Endometrial microvascular endothelial cells (primary cell): Measurements from ENCODE around the gene PLEKHG2. TPM values are rescaled to one million over a fixed set of nuclear protein-coding genes. Genes with fewer than 3 reads are reported as not detected.
"Not testable (repeated sequence)": the region's sequence is repeated elsewhere in the genome, so short reads cannot be mapped to it uniquely, and the experiment has no call there.

Experiments used
- in situ Hi-C: cut with HindIII; loops from 2 replicates; pipeline ENCODE4 v1.10.0; 2017; ENCODE audit warnings: low sequenced_read_pairs, low pct_unique_long_range_greater_than_20kb; ENCODE audit errors: inconsistent ontology term
- total RNA-seq: library from RNA; depleted of rRNA; stranded (reverse); fragments of >200 nt; gene quantifications from one replicate; pipeline ENCODE4 v1.2.3, GENCODE V29; 2015; ENCODE audit errors: inconsistent ontology term

PLEKHG2 gene
- total RNA-seq, 1 donor from 2014 or later = 12.8 TPM

DNA sequence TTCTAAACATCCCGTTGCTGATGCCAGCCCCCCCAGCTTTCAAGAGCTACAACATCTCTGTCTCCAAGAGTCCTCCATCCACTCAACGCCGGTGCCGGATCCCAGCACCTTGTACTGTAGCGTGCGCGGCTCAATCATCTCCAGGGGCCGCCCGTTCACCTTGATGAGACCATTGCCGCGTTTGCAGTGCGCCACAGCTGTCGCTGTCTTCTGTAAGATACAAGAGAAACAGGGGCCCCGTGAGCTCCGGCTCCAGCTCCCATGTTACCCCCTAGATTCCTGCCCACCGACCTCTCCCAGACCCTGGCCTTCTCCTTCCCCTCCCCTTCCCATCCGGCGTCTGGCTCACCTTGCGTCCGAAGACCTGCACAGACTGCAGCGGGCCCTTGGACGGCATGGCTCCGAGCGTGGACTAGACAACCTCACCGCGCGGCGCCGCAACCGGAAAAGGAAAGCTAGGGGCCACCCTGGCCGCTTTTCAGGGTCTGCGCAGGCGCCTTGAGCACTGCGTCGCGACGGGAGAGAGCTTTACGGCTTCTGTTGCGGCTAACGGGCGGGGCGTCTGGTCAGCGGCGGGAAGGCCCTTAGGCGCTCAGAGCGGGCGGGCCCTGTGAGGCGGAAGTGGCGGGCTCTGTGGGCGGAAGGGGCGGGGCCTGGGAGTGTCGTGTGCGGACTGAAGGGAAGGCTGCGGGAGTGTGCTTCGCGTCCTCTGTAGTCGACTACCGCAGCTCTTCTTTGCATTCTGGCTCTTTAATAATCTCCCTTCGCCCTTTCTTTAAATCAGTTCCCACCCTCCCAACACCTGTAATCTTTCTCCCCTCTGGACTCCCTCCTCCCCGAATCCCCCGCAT is 23.3 kb downstream of the PLEKHG2 start, which contains the start of gene RPS16:
RPS16 (minus strand) TSS at position 451 of the 851 bp plus-strand sequence; CDS start at position 397, 54 bp downstream.
- in situ Hi-C loops = no loop called here

DNA sequence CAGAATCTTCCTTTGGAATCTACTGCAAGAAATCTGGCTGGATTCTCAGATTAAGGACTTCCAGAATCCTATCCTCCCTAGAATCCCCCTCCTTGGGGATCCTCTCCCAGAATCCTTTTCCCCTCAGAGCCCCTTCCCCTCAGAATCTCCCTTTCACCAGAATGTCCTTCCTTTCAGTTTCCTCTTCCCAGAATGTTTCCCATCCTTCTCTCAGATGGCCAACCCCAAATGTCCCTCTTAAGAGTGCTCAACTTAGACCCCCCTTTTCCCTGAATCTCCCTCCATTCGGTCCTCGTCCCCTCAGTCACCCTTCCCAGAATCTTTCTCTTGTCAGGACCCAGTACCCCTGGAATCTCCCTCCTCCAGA is 23.9 kb downstream of the PLEKHG2 start:
- in situ Hi-C loops = no loop called here

DNA sequence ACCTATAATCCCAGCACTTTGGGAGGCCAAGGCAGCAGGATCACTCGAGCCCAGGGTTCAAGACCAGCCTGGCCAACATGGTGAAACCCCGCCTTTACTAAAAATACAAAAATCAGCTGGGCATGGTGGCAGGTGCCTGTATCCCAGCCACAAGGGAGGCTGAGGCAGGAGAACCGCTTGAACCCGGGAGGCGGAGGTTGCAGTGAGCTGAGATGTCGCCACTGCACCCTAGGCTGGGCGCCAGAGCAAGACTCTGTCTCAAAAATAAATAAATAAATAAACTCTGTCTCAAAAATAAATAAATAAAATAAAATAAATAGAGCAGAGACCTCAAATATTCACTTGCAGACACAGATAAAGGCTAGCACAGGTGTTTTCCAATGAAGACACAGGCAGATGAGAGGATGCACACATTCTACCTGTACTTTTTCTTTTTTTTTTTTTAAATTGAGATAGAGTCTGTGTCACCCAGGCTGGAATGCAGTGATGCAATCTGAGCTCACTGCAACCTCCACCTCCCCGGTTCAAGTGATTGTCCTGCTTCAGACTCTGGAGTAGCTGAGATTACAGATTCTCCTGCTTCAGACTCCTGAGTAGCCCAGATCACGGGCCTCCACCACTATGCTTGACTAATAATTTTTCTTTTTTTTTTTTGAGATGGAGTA is 25.9 kb downstream of the PLEKHG2 start:
- in situ Hi-C loops = no loop called here

DNA sequence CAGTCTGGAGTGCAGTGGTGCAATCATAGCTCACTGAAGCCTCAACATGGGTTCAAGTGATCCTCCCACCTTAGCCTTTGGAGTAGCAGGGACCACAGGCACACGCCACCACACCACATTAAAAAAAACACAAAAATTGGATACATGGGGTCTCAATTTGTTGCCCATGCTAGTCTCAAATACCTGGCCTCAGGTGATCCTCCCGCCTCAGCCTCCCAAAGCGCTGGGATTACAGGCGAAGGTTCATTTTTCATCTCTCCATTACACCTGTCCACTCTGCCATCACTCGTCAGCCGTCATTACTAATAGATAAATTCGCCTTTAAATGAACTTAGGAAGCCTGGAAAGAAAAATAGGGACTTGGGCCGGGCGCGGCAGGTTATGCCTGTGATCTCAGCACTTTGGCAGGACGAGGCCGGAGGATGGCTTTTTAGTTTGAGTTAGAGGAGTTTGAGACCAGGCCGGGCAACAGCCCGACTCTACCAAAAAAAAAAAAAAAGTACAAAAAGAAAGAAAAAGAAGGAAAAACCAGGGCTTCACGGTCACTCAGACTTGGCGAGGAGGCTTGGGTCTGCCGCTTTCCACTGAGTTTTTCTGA is 32.2 kb downstream of the PLEKHG2 start:
- in situ Hi-C loops = no loop called here

DNA sequence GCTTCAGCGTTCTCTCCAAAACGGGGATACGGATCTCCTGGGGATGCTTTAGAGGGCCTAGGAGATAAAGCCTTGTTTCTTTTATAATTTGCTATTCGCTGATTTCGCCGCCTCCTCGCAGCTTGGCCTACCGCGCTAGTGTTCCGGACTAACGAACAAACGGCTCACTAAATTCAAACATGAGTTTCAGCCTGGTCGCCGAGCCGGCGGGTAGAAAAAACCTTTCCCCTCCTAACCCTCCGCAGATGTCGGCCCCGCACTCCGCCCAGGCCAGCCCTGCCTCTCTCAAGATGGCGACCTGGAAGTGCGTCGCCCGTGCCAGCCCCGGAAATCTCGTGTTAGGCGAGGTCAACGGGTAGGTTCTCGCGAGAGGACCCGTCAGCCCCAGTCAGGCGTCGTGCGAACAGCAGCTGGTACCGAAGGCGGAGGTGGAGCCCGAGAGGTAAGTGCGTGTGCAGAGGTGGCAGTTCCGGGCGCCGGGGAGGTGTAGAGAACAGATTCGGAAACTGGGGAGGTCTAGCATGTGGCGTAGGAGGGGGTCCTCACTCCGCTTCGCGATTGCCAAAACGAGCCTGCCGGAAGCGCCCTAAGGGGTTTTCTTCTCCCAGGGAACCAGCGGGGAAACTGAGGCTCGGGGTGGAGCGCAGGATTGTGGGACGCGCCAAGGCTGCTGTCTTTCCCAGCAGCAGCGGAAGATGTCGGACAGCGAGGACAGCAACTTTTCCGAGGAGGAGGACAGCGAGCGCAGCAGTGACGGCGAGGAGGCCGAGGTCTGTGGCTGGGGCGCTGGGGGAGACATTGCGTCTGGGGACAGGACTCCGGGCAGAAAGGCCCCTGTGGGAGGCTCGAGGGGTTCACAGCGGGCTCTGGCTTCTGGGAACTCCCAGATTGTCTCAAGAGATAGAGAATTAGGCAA is 33.0 kb downstream of the PLEKHG2 start, which contains the start of gene SUPT5H:
SUPT5H (plus strand) TSS at position 387 of the 916 bp plus-strand sequence; CDS start at position 696, 309 bp downstream.
- in situ Hi-C loops = no loop called here

DNA sequence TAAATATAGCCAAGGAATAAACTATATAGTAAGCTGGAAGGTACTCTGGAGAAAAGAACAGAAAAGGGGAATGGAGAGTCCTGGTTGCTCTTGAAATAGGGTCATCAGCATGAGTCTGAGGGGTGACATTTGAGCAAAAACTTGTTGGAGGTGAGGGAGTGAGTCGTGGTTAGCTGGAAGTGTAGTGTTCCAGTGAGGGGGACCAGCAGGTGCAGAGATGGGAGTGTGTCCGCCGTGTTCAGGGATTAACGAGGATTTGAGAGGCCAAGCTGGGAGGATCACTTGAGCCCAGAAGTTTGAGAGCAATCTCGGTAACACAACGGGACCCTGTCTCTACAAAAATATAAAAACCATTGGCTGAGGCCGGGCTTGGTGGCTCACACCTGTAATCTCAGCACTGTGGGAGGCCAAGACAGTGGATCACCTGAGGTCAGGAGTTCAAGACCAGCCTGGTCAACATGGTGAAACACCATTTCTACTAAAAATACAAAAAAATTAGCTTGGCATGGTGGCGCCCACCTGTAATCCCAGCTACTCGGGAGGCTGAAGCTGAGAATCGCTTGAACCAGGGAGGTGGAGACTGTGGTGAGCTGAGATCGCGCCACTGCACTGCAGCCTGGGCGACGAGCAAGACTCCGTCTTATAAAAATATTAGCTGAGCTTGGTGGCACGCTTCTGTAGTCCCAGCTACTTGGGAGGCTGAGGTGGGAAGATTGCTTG is 34.1 kb downstream of the PLEKHG2 start:
- in situ Hi-C loops = no loop called here

DNA sequence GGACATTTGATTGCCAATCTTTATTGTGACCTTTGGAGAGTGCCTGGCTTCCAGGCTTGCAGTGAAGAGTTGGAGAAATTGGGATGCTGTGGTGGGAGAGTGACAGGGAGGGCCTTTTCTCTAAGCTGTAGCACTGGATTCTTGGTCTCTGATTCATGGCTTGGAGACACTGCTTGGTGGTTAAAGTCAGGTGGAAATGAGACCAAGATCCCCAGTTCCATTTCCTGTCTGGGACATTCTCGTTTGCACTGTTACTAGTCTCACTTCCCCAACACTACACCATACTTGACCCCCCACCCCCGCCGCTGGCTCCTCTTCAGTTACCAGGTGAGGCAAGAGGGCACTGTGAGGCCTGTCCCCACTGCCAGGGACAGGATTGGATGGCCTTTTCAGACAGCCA is 35.8 kb downstream of the PLEKHG2 start:
- in situ Hi-C loops = no loop called here

DNA sequence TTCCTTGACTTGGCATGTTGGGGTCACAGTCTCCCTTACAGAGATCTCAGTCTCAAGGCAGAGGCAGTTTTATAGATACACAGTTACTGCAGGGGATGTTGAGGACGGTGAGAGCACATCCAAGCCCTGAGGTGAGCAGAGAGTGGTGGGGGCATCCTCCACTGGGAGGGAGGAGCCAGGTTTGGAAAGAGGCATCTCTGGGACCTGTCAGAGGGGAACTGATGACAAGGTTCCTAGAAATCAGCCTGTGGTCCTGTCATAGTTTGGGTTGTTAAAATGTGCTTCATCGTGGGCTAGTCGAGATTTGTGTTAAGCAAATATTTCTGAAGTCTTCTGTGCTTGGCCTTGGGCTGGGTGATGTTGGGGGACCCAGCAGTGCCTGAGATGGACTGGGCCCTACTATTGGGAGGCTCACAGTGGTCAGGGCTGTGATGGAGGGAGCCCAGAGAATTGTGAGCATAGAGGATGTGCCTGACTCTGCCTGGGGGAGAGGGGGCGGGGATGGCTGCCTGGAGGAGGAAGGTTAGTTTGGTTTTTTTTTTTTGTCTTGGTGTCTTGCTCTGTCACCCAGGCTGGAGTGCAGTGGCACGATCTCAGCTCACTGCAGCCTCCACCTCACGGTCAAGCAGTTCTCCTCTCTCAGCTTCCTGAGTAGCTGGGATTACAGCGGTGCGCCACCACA is 36.8 kb downstream of the PLEKHG2 start:
- in situ Hi-C loops = no loop called here

DNA sequence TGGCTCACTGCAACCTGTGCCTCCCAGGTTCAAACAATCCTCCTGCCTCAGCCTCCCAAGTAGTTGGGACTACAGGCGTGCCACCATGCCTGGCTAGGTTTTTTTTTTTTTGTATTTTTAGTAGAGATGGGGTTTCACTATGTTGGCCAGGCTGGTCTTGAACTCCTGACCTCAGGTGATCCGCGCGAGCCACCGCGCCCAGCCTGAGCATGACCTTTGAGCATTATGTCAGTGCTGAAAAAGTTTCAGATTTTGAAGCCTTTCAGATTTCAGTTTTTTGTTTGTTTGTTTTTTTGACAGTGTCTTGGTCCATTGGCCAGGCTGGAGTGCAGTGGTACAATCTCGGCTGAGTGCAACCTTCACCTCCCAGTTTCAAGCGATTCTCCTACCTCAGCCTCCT is 38.8 kb downstream of the PLEKHG2 start:
- in situ Hi-C loops = not testable (repeated sequence)

DNA sequence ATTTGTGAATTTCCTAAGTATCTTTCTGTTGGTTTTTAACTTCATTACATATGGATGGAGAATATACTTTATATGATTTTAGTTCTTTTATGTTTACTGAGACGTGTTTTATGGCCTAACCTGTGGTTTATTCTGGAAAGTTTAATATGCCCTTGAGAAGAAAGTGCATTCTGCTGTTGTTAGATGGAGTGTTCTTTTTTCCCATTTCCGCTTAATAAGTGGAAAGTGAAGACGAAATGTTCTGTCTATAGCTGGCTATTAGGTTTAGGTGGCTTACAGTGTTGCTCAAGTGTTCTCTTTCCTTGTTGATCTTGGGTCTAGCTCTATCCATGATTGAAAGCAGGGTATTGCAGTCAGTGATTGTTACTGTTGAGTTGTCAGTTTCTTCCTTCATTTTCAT is 50.9 kb downstream of the PLEKHG2 start:
- in situ Hi-C loops = no loop called here

DNA sequence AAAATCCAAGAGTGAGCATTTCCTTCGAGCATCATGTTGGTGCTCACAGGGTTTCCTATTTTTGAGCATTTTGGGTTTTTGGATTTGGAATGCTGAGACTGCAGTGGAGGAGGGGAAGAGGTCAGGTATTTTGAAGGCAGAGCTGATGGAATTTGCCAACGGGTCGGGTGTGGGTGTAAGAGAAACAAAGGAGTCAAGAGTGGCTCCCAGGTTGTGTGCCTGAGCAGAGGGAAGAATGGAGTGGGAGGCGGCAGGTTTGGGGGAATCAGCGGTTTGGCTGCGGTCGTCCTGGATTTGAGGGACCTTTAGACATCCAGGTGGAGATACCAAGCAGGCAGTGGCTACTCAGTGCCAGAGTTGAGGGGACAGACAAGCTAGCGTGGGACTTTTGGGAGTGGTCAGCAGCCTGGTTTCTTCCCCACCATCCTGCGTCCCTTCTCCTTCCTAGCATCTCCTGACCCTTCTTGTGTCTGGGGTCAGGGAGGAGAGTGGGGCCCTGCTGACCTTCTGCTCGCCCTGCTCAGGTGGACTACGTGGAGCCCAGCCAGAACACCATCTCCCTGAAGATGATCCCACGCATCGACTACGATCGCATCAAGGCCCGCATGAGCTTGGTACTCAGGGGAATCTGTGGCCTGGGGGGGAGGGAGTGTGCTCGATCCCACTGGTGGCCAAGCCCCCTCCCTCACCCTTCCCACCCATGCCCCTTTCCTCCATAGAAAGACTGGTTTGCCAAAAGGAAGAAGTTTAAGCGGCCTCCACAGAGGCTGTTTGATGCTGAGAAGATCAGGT is 53.7 kb downstream of the PLEKHG2 start:
- in situ Hi-C loops = no loop called here

DNA sequence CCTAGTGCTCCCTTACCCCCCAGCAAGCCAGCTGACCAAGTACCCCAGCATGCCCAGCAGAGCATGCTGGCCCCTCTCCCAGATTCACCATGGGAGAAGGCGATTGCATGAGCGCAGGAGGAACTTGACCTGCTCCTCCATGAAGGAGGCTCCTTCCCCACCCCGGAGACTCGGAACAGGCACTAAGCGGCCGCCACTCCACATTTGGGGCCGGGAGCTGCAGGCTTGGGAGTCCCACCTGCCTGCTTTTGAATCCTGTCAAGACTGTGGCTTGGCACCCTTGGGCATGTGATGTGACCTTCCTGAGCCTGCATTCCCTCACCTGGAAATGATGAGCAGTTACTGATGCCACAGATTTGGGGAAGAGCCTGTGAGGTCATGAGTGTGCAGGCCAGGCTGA is 55.5 kb downstream of the PLEKHG2 start:
- in situ Hi-C loops = no loop called here

DNA sequence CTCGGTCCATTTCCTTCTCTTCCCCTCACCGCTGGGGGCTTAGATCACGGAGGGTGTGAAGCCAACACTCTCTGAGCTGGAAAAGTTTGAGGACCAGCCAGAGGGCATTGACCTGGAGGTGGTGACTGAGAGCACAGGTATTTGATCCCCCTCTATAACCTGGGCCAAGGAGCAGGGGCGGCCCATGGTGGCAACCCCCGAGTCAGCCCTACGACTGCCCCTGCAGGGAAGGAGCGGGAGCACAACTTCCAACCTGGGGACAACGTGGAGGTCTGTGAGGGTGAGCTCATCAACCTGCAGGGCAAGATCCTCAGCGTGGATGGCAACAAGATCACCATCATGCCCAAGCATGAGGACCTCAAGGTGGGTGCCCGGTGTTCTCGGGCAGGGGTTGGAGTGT is 56.6 kb downstream of the PLEKHG2 start:
- in situ Hi-C loops = no loop called here

DNA sequence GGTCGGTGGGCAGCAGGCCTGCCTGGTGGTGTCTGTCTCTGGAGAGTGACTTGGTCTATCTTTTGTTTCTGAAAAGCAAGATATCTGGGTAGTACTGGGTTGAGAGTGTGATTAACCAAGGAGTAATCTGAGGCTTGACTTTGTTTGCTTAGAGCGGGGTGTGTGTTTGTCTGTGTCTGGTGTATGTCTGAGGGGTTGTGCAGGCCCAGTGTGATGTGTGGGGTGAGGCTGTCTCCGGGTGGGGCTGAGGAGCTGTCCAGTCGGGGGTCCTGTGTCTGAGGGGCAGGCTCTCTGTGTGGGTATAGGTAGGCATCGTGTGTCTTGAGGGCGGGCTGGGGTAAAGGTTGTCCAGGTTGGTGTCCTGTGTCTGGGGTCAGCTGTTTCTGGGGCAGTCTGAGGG is 57.1 kb downstream of the PLEKHG2 start:
- in situ Hi-C loops = no loop called here

DNA sequence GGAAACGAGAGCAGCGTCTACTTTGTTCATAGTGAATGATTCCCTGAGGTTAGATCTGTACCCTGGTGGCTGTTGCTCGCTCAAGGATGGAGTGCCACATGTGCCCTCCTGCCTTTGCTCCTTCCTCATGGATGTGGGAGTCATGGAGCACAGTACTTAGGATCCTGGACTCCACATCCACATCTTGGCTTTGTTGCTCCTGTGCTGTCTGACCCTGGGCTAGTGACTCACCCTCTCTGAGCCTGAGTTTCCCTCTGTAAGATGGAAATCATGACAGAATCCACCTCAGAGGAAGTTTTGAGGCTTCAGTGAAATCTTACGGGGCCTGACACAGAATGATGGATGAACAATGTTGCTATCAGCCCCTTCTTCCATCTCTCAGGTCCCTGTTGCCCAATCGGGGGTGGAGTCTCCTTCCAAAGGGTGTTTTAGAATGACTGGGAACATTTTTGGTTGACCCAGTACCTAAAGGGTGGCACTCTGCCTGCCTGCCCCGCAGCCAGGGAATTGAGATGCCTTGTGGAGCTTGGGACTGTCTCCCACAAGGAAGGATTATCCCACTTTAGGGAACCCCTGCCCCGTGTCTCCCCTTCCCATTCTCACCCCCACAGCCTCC is 58.4 kb downstream of the PLEKHG2 start:
- in situ Hi-C loops = no loop called here

DNA sequence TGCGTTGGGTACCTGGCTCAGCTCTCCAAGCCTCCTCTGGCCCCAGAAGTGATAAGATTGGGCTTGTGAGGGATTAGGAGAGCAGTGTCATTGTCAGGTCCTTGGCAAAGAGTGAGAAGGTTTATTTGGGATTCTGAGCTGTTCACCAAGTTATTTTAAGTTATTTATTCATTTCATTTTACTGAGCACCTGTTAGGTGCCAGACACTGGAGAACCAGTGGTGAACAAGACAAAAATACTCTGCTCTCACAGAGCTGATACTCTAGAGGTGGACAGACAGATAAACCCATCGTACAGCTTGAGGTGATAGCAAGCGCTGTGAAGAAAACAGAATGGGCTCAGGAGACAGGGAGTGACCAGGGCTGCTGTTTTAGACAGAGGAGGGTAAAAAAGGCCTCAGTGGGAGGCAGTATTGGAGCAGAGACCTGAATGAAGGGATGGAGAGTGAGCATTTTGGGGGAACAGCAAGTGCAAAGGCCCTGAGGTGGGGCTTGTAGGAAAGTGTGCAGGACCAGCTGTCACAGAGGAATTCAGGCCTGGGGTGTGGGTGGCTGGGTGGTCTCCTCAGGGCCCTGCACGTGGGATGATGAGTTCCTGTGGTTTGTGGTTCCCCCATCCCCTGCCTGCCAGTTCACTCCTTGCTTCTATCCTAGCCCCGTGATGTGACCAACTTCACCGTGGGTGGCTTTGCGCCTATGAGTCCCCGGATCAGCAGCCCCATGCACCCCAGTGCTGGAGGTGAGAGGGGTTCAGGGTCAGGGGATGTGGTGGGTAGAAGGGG is 59.5 kb downstream of the PLEKHG2 start:
- in situ Hi-C loops = no loop called here
